Measurements from ENCODE around the gene YWHAH.

GRCh38 chr22:31980628-31981027 lies 36.3 kb downstream of the YWHAH start:
- TF ChIP-seq, protein P1, sequence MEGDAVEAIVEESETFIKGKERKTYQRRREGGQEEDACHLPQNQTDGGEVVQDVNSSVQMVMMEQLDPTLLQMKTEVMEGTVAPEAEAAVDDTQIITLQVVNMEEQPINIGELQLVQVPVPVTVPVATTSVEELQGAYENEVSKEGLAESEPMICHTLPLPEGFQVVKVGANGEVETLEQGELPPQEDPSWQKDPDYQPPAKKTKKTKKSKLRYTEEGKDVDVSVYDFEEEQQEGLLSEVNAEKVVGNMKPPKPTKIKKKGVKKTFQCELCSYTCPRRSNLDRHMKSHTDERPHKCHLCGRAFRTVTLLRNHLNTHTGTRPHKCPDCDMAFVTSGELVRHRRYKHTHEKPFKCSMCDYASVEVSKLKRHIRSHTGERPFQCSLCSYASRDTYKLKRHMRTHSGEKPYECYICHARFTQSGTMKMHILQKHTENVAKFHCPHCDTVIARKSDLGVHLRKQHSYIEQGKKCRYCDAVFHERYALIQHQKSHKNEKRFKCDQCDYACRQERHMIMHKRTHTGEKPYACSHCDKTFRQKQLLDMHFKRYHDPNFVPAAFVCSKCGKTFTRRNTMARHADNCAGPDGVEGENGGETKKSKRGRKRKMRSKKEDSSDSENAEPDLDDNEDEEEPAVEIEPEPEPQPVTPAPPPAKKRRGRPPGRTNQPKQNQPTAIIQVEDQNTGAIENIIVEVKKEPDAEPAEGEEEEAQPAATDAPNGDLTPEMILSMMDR (IDR thresholded peaks at IDR 0.05; ENCODE audit: insufficient read depth, low read length, poor library complexity, severe bottlenecking), result no peak
- no peak for TF ChIP-seq EZH2phosphoT487 (conservative IDR thresholded peaks at IDR 0.05; ENCODE audit: low read length)
